WTC11 (cell line): ENCODE results near the gene ZFC3H1. TPM values are rescaled to one million over a fixed set of nuclear protein-coding genes. Genes with fewer than 3 reads are reported as not detected.

Source experiments
- ATAC-seq: fragments of 200-7000 bp; cut with Tn5 transposase; 2 replicates; pipeline ENCODE4 v1.10.0; 2021; ENCODE audit warnings: mild to moderate bottlenecking, moderate library complexity
- CTCF ChIA-PET: fragments of 300-600 bp; sonication (Branson Sonifier 250); formaldehyde crosslinking; loops from one replicate; lab custom pipeline; 2021; ENCODE audit warnings: antibody characterized with exemption; lab: Charles Lee
- POLR2A ChIA-PET: fragments of 350-600 bp; sonication (Branson Sonifier 250); formaldehyde crosslinking; loops from one replicate; lab custom pipeline; 2021; ENCODE audit warnings: antibody characterized with exemption; lab: Charles Lee
- DNase-seq: peaks from one replicate; pipeline ENCODE4 v3.0.0; 2021; ENCODE audit warnings: low spot score
- H3K27ac Mint-ChIP-seq: 2 replicates; pipeline ENCODE4 v1.8.0; 2021; ENCODE audit warnings: mixed read lengths
- H3K27me3 Mint-ChIP-seq: 2 replicates; pipeline ENCODE4 v1.8.0; 2021; ENCODE audit warnings: low read depth, mild to moderate bottlenecking, moderate library complexity, mixed read lengths
- H3K36me3 Mint-ChIP-seq: 2 replicates; pipeline ENCODE4 v1.8.0; 2021; ENCODE audit warnings: mixed read lengths
- H3K4me1 Mint-ChIP-seq: 2 replicates; pipeline ENCODE4 v1.8.0; 2022; ENCODE audit warnings: mixed read lengths
- H3K4me3 Mint-ChIP-seq: 2 replicates; pipeline ENCODE4 v1.8.0; 2021; ENCODE audit warnings: mild to moderate bottlenecking, moderate library complexity, mixed read lengths
- H3K9me3 Mint-ChIP-seq: 2 replicates; pipeline ENCODE4 v1.8.0; 2021; ENCODE audit warnings: mixed read lengths
- AFF4 ChIP-seq: sonication (generic); formaldehyde crosslinking; IDR thresholded peaks from 2 replicates; pipeline ENCODE4 v1.8.1; 2023; ENCODE audit warnings: mild to moderate bottlenecking, missing genetic modification reagents, borderline replicate concordance
- ATF1 ChIP-seq: sonication (generic); formaldehyde crosslinking; IDR thresholded peaks from 2 replicates; pipeline ENCODE4 v1.8.1; 2023; ENCODE audit warnings: mild to moderate bottlenecking, moderate library complexity, missing genetic modification reagents
- CREB1 ChIP-seq: sonication (generic); formaldehyde crosslinking; IDR thresholded peaks from 2 replicates; pipeline ENCODE4 v1.8.0; 2023; ENCODE audit warnings: mild to moderate bottlenecking, missing genetic modification reagents
- ELF4 ChIP-seq: sonication (generic); formaldehyde crosslinking; IDR thresholded peaks from 2 replicates; pipeline ENCODE4 v1.8.1; 2022; ENCODE audit warnings: low read depth, mild to moderate bottlenecking, moderate library complexity, missing genetic modification reagents
- ETV6 ChIP-seq: sonication (generic); formaldehyde crosslinking; IDR thresholded peaks from 2 replicates; pipeline ENCODE4 v1.8.1; 2022; ENCODE audit warnings: mild to moderate bottlenecking, missing genetic modification reagents
- FOXK1 ChIP-seq: sonication (generic); formaldehyde crosslinking; IDR thresholded peaks from 2 replicates; pipeline ENCODE4 v1.8.0; 2022; ENCODE audit warnings: mild to moderate bottlenecking, moderate library complexity, missing genetic modification reagents
- GABPB1 ChIP-seq: sonication (generic); formaldehyde crosslinking; IDR thresholded peaks from 2 replicates; pipeline ENCODE4 v1.8.1; 2023; ENCODE audit warnings: mild to moderate bottlenecking, missing genetic modification reagents
- GRHL2 ChIP-seq: fragments of 250-450 bp; sonication (Bioruptor Pico); IDR thresholded peaks from 2 replicates; pipeline ENCODE4 v1.8.0; 2022; ENCODE audit warnings: mild to moderate bottlenecking, moderate library complexity; ENCODE audit not compliant: insufficient replicate concordance, severe bottlenecking
- GTF2I ChIP-seq: fragments of 250-450 bp; sonication (Bioruptor Pico); conservative IDR thresholded peaks from 2 replicates; pipeline ENCODE4 v1.4.0; 2021; ENCODE audit warnings: mild to moderate bottlenecking
- IRF1 ChIP-seq: sonication (generic); formaldehyde crosslinking; IDR thresholded peaks from 2 replicates; pipeline ENCODE4 v1.8.0; 2023; ENCODE audit warnings: missing genetic modification reagents
- IRF2 ChIP-seq: sonication (generic); formaldehyde crosslinking; IDR thresholded peaks from 2 replicates; pipeline ENCODE4 v1.8.0; 2022; ENCODE audit warnings: low read depth, missing genetic modification reagents, borderline replicate concordance
- JUN ChIP-seq: sonication (generic); formaldehyde crosslinking; IDR thresholded peaks from 2 replicates; pipeline ENCODE4 v1.8.0; 2023; ENCODE audit warnings: mild to moderate bottlenecking, missing genetic modification reagents
- MYBL2 ChIP-seq: sonication (generic); formaldehyde crosslinking; IDR thresholded peaks from 2 replicates; pipeline ENCODE4 v1.8.1; 2023; ENCODE audit warnings: mild to moderate bottlenecking, moderate library complexity, missing genetic modification reagents
- NFATC4 ChIP-seq: fragments of 250-450 bp; sonication (Bioruptor Pico); IDR thresholded peaks from 2 replicates; pipeline ENCODE4 v1.9.0; 2021; ENCODE audit warnings: mild to moderate bottlenecking
- NR1H2 ChIP-seq: sonication (generic); formaldehyde crosslinking; IDR thresholded peaks from 2 replicates; pipeline ENCODE4 v1.9.0; 2021; ENCODE audit warnings: mild to moderate bottlenecking, moderate library complexity, missing genetic modification reagents
- OVOL2 ChIP-seq: fragments of 250-450 bp; sonication (Bioruptor Pico); IDR thresholded peaks from 2 replicates; pipeline ENCODE4 v1.9.0; 2021; ENCODE audit warnings: mild to moderate bottlenecking, borderline replicate concordance
- RORB ChIP-seq: fragments of 250-450 bp; sonication (Bioruptor Pico); IDR thresholded peaks from 2 replicates; pipeline ENCODE4 v1.9.0; 2021; ENCODE audit warnings: mild to moderate bottlenecking
- SMAD3 ChIP-seq: sonication (generic); formaldehyde crosslinking; IDR thresholded peaks from 2 replicates; pipeline ENCODE4 v1.8.0; 2022; ENCODE audit warnings: missing genetic modification reagents, mild to moderate bottlenecking, borderline replicate concordance
- SMAD4 ChIP-seq: sonication (generic); formaldehyde crosslinking; IDR thresholded peaks from 2 replicates; pipeline ENCODE4 v1.8.0; 2022; ENCODE audit warnings: mild to moderate bottlenecking, missing genetic modification reagents
- SOX15 ChIP-seq: fragments of 250-450 bp; sonication (Bioruptor Pico); IDR thresholded peaks from 2 replicates; pipeline ENCODE4 v1.9.0; 2021; ENCODE audit warnings: mild to moderate bottlenecking
- TCF7 ChIP-seq: sonication (generic); formaldehyde crosslinking; IDR thresholded peaks from 2 replicates; pipeline ENCODE4 v1.8.0; 2022; ENCODE audit warnings: mild to moderate bottlenecking, low read depth, missing genetic modification reagents, moderate library complexity
- TEAD4 ChIP-seq: sonication (generic); formaldehyde crosslinking; IDR thresholded peaks from 2 replicates; pipeline ENCODE4 v1.8.0; 2022; ENCODE audit warnings: mild to moderate bottlenecking, missing genetic modification reagents
- ZBTB21 ChIP-seq: sonication (generic); formaldehyde crosslinking; IDR thresholded peaks from 2 replicates; pipeline ENCODE4 v1.8.1; 2023; ENCODE audit warnings: mild to moderate bottlenecking, missing genetic modification reagents, borderline replicate concordance
- ZNF138 ChIP-seq: sonication (generic); formaldehyde crosslinking; conservative IDR thresholded peaks from 2 replicates; pipeline ENCODE4 v1.8.1; 2022; ENCODE audit warnings: mild to moderate bottlenecking, moderate library complexity, missing genetic modification reagents
- ZNF263 ChIP-seq: sonication (generic); formaldehyde crosslinking; IDR thresholded peaks from 2 replicates; pipeline ENCODE4 v1.8.1; 2022; ENCODE audit warnings: low read depth, mild to moderate bottlenecking, moderate library complexity, missing genetic modification reagents
- ZNF423 ChIP-seq: fragments of 250-450 bp; sonication (Bioruptor Pico); IDR thresholded peaks from 2 replicates; pipeline ENCODE4 v2.1.2; 2022; ENCODE audit warnings: mild to moderate bottlenecking, moderate library complexity
- total RNA-seq: library from RNA; stranded (reverse); gene quantifications from 3 replicates; pipeline ENCODE4 v1.2.3, GENCODE V29; 2021
- TF ChIP-seq, protein P1 (sequence below): sonication (generic); formaldehyde crosslinking; IDR thresholded peaks from 2 replicates; pipeline ENCODE4 v1.8.0; 2022; ENCODE audit warnings: mild to moderate bottlenecking, missing genetic modification reagents
- TF ChIP-seq, protein P2 (sequence below): fragments of 250-450 bp; sonication (Bioruptor Pico); IDR thresholded peaks from 2 replicates; pipeline ENCODE4 v1.8.0; 2021; ENCODE audit warnings: mild to moderate bottlenecking
- TF ChIP-seq, protein P3 (sequence below): sonication (generic); formaldehyde crosslinking; IDR thresholded peaks from 2 replicates; pipeline ENCODE4 v1.8.1; 2022; ENCODE audit warnings: low read depth, mild to moderate bottlenecking, moderate library complexity, missing genetic modification reagents, borderline replicate concordance

Gene ZFC3H1
- total RNA-seq, 1 experiment from 2014 or later: 33.9 TPM

DNA sequence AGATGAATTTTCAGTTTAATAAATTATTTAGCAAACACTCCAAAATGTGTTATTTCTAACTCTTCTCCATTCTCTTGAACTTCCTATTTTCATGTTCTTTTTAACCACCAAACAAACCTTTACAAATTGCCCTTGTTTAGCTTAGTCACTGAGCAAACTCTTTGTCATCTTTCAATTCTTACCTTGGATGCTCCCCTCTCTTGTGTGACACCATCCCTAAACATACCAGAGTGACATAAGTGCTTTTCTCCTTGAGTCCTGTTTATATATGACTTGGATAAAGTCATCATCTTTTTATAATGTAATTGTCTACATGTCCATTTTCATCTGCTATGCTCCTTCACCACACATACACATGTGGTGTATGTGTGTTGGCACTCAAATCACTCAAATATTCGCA, 18.8 kb upstream of the ZFC3H1 start (continued):
- TF ChIP-seq ZBTB21 (CRISPR knock-in tag) (no peak), NFATC4 (CRISPR knock-in tag) (no peak), ZNF138 (CRISPR knock-in tag) (no peak), AFF4 (CRISPR knock-in tag) (no peak), ZNF423 (CRISPR knock-in tag) (no peak), ZNF263 (CRISPR knock-in tag) (no peak), JUN (CRISPR knock-in tag) (no peak), FOXK1 (CRISPR knock-in tag) (no peak), IRF1 (CRISPR knock-in tag) (no peak), IRF2 (CRISPR knock-in tag) (no peak), ETV6 (CRISPR knock-in tag) (no peak), SOX15 (CRISPR knock-in tag) (no peak), TEAD4 (CRISPR knock-in tag) (no peak)
- TF ChIP-seq, protein P1, sequence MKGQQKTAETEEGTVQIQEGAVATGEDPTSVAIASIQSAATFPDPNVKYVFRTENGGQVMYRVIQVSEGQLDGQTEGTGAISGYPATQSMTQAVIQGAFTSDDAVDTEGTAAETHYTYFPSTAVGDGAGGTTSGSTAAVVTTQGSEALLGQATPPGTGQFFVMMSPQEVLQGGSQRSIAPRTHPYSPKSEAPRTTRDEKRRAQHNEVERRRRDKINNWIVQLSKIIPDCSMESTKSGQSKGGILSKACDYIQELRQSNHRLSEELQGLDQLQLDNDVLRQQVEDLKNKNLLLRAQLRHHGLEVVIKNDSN (CRISPR knock-in tag): no peak

DNA sequence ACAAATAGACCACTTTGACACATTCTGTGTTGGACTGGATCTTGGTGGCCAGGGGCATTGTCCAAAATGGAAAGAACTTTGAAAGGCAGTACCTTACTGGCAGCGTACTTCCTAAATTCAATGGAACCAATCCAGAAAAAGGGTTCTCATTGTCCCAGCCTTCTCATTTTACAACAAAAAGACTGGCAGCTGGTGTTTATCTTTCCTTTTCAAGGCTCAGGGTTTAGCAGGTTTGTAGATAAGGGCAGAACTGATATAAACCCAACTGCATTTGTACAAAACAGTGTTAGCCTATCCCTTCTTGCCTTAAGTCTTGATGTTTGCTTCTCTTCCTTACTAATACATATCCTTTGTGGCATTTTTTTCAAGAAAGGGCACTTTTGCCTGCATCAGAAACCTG, 8.2 kb upstream of the ZFC3H1 start:
- ChIA-PET CTCF (no interaction called here), POLR2A (interaction anchor here (1.1 to 1.3 kb wide), 2 partner anchors 8 to 13 kb away, joined by 3 read pairs; partner anchors contain the start of gene ZFC3H1)
- Mint-ChIP-seq H3K36me3 (peaks cover 4% of the 10 kb centered on the region), H3K9me3 (no peaks in the 10 kb centered on the region), H3K4me3 (no peak overlapping the region), H3K4me1 (peaks cover 3% of the 10 kb centered on the region; the same call in 1 of the 2 replicates), H3K27me3 (no peaks in the 10 kb centered on the region), H3K27ac (no peak overlapping the region)
- DNase-seq: no peak
- TF ChIP-seq SMAD3 (CRISPR knock-in tag): no peak
- no peak for TF ChIP-seq OVOL2
- TF ChIP-seq TCF7 (CRISPR knock-in tag): no peak
- TF ChIP-seq, protein P2, sequence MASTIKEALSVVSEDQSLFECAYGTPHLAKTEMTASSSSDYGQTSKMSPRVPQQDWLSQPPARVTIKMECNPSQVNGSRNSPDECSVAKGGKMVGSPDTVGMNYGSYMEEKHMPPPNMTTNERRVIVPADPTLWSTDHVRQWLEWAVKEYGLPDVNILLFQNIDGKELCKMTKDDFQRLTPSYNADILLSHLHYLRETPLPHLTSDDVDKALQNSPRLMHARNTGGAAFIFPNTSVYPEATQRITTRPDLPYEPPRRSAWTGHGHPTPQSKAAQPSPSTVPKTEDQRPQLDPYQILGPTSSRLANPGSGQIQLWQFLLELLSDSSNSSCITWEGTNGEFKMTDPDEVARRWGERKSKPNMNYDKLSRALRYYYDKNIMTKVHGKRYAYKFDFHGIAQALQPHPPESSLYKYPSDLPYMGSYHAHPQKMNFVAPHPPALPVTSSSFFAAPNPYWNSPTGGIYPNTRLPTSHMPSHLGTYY (CRISPR knock-in tag): no peak
- no peak for TF ChIP-seq ZNF263 (CRISPR knock-in tag)
- ATAC-seq: no peak

DNA sequence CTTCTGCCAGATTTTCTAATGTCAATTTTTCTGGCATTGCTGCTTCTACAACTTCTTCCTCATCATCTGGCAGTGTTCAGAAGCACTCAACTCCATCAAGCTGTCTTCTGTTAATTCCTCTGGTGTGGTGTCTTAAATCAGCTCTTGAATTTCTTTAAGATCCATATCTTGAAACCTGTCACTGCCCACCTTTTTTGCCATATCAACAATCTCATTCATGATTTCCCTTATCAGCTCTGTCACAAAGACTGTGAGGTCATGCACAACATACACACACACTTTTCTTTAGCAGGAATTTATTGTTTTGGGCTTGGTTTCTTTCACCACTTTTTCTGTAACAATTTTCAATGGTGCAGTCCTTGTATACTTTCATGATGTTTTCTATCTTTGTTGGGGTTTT, 7.7 kb upstream of the ZFC3H1 start:
- peaks cover 4% of the 10 kb centered on the region for H3K36me3 Mint-ChIP-seq
- no peak overlapping the region for H3K27ac Mint-ChIP-seq
- no peak for DNase-seq
- no peak for ATAC-seq
- ChIA-PET CTCF (no interaction called here), POLR2A (no interaction called here)
- H3K4me1 Mint-ChIP-seq: peaks cover 3% of the 10 kb centered on the region; the same call in 1 of the 2 replicates
- no peaks in the 10 kb centered on the region for H3K9me3 Mint-ChIP-seq
- no peaks in the 10 kb centered on the region for H3K27me3 Mint-ChIP-seq
- H3K4me3 Mint-ChIP-seq: no peak overlapping the region
- no peak for TF ChIP-seq NR1H2 (CRISPR knock-in tag)
- TF ChIP-seq SMAD4 (CRISPR knock-in tag): no peak
- TF ChIP-seq GABPB1 (CRISPR knock-in tag): no peak
- TF ChIP-seq, protein P3, sequence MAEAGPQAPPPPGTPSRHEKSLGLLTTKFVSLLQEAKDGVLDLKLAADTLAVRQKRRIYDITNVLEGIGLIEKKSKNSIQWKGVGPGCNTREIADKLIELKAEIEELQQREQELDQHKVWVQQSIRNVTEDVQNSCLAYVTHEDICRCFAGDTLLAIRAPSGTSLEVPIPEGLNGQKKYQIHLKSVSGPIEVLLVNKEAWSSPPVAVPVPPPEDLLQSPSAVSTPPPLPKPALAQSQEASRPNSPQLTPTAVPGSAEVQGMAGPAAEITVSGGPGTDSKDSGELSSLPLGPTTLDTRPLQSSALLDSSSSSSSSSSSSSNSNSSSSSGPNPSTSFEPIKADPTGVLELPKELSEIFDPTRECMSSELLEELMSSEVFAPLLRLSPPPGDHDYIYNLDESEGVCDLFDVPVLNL (CRISPR knock-in tag): no peak
- TF ChIP-seq IRF1 (CRISPR knock-in tag): no peak
- TF ChIP-seq RORB (CRISPR knock-in tag): no peak
- no peak for TF ChIP-seq MYBL2 (CRISPR knock-in tag)
- no peak for TF ChIP-seq GTF2I (CRISPR knock-in tag)
- no peak for TF ChIP-seq ELF4 (CRISPR knock-in tag)
- no peak for TF ChIP-seq GRHL2 (CRISPR knock-in tag)
- no peak for TF ChIP-seq CREB1
- TF ChIP-seq ATF1: no peak
